GM21528 (cell line): ENCODE measurements around the gene TCF3.

Experiments used
- ATAC-seq: cut with Tn5 transposase; IDR thresholded peaks from one replicate; pipeline ENCODE4 v1.9.1; 2021; ENCODE audit warnings: mild to moderate bottlenecking, moderate library complexity; ENCODE audit not compliant: unreplicated experiment, low FRiP score

Gene TCF3

DNA sequence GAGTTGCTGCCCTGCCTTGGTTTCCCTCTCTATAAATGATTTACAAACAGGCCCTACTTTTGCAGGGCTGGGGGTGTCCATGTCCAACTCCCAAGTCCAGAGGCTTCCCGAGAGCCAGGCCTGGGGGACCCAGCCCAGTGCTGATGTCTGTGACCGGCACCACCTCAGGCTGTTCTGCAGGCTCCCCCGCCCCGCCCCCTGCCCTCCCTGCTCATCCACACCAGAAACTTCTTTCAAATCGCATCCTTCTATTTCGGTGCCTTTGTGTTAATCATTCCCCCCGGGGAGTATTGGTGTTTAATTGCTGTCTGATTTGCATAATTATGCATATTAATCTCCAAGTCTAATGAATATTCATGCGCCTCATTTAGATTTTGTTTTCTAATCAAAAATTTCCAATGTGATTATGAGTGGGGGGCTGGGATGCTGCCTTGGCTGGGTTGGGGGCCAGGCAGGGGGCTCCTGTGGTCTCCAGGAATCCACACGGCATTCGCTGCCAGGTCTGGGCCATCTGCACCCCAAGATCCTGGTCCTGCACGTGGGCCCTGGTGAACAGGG lies 19.1 kb downstream of the TCF3 start:
- ATAC-seq: no peak

DNA sequence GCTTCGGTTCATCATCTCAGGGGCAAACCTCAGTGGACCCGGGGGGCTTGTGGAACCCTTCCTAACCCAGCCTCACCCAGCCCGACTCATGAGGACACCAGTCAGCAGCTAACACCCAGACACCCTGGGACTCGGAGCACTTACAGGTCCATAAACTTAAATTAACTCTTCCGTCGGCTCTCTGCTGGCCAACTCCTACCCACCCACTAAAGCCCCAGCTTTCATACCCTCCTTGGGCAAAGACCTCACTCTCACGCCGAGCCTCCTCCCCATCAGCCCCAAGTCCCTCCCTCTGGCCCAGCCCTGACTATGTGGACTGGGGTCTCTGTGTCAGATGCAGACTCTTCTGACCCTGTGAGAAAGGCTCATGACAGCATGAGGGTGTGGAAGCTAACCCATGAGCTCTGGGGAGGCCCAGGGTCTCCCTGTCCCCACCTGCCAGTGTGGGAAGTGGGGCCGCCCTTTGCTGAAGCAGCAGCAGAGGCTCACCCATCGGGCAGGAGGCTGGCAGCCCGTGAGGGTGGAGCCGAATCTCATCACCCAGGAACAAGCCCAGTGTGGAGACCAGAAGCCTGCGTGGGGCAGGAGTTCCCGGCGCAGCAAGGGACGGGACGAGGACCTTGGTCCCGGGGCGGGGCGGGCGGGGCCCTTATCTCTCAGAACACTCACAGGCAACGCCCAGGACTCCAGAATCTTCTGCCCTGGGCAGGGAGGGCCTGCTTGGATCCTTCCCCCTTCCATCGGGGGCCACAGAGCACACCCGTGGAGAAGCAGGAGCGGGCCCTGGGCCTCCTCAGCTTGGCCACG lies 19.8 kb downstream of the TCF3 start:
- ATAC-seq: no peak

- no peak for ATAC-seq
These were observed 20.8 kb downstream of the TCF3 start for GRCh38 chr19:1631557-1632100.

GRCh38 chr19:1630811-1631210 lies 21.6 kb downstream of the TCF3 start:
- no peak for ATAC-seq

GRCh38 chr19:1630012-1630411 lies 22.4 kb downstream of the TCF3 start:
- ATAC-seq: no peak

GRCh38 chr19:1629256-1629808 lies 23.1 kb downstream of the TCF3 start:
- no peak for ATAC-seq

DNA sequence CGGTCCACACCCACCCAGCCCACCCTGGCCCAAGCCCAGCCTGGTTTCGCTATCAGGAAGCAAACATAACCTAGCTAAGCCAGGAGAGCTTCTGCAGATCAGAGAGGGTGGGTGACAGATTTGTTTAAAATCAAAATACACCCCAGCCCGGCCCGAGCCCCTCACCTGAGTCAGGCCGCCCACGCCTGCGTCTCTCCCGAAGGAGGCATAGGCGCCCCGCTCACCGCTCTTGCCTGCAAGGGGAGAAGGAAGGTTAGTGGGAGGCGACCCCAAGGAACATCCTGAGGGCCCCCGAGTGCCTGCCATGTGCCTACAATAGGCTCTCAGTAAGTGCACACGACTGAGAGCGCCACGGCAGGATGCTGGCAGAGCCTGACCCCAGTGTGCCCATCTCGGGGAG lies 25.2 kb downstream of the TCF3 start:
- ATAC-seq: no peak

DNA sequence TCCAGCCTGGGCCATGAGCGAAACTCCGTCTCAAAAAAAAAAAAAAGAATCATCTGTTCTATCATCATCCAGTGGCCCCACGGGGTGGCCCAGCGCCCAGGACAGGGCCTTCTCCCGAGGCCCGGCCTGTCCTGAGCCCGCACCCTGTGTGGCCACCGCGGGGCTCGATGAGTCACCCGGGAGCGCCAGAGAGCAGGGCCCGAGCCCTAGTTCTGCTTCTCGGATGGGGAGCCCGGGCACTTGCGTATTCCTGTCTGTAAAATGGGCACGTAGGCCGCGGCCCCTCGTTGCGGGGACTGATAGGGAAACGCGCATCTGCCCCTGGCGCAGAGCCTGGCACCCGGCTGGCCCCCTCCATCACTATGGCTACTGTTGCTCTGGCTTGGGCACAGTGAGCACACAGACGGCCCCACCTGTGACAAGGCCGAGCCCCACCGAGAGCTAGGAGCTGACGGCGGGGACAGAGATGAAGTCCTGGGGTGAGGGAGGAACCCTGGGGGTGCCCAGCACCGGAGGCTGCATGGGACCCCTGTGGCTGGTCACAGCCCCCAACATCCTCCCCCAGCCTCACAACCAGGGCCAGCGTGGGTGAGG lies 25.9 kb downstream of the TCF3 start:
- ATAC-seq: no peak

- no peak for ATAC-seq
These were observed 28.0 kb downstream of the TCF3 start for GRCh38 chr19:1624458-1624857.

GRCh38 chr19:1622541-1622940 lies 29.9 kb downstream of the TCF3 start:
- ATAC-seq: no peak

DNA sequence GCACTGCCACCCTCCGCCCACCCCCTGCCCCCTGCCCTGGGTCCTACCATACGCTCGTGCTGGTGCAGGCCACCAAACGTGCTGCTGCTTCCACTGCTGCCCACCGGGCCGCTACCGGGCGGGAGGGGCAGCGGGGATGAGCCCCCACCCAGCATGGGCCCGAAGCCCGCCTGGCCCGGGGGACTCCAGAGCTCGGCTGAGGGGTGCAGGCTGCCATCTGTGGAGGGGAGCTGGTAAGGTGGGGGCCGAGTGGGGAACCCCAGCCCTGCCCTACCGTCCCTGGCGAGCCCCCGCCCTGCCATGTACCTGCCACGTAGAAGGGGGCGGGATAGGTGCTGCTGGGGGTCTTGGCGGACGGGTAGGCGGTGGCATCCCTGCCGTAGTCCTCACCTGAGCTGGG lies 30.4 kb downstream of the TCF3 start:
- no peak for ATAC-seq

DNA sequence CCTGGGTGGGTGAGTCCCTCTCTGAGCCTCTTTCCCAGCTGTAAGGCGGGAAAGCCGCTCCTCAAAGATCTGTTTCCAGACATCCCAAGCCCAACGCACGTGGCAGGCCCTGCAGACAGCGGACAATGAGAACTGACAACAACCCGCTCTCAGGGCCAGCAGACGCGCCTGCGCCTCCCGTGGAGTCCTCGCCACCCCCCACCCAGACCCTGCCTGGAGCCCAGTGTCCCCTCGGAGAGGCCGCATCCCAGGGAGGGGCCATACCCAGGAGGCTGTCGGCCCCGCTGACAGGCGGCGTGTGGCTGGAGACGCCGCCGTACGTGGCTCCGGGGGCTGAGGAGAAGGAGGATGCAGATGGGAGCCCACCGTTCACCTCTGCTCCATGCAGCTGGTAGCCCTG lies 30.8 kb downstream of the TCF3 start:
- ATAC-seq: no peak

- no peak for ATAC-seq
These were observed 31.4 kb downstream of the TCF3 start for GRCh38 chr19:1621021-1621420.

GRCh38 chr19:1620502-1620901 lies 31.9 kb downstream of the TCF3 start:
- no peak for ATAC-seq

DNA sequence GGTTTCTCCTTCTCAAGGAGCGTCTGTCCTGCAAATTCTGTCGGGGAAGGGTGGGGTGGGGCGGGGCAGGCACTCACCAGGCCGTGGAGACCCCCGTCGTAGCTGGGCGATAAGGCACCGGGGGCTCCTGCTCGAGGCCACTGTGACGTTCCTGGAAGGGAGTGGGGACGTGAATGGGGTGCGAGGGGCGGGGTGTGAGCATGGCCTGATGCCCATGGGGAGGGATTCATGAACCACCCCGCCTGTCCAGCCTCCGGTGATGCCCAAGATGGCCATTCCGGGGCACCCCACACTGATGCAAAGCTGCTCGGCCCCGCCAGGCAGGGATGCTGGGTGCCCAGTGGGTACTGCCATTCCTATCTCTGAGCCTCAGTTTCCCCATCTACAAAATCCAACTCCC lies 32.7 kb downstream of the TCF3 start:
- ATAC-seq: no peak

DNA sequence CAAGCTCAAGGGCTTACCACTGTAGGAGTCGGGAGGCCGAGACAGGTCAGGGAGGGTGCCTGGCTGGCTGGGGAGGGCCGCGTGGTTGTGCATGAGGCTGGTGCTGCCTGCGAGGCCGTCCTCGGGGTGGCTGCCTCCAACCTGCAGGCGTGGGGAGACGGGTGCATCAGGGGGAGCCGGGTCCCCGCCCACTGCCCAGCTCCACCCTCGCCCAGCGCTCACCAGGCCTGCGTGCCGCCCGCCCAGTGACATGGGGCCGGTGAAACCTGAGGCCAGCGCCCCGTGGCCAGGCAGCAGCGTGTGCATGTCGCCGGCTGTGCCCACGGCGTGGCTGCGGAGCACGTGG lies 33.3 kb downstream of the TCF3 start:
- ATAC-seq: no peak

DNA sequence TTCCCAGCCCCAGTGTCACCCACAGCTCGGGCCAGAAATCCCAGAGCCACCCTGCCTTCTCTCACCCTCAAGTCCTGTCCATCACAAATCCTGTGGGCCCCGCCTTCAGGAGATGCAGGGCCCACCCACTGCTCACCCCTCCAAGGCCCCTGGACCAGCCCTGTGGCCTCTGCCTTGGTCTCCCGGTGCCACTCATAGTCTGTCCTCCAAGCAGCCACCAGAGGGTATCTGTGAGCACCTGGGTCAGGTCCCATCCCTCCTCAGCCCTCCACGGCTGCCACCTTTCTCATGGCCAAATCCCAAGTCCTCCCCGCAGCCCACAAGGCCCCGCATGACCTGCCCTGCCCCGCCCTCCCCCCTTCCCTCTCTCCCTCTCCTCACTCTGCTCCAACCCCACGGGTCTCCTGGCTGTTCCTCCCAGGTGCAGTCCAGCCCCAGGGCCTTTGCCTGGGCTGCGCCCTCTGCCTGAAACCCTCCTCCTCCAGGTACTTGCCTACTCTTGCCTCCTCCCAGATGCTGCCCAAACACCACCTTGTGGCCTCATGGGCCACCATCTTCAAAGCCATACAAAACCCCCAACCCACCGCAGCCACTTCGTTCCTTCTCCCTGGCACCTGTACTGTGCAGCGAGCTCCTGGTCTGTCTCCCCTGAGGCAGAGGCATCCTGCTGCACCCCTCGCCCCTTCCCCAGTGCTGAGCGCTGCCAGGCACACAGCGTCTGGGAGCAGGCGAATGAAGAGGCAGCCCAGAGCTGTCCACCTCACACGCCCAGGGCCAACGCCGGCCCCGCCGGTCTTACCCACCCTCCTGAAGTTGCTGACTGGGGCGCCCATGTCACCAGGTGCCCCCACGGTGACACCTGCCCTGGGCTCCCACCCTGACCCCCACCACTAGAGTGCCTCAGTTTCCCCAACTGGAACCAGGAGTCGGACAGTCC lies 34.0 kb downstream of the TCF3 start:
- no peak for ATAC-seq

DNA sequence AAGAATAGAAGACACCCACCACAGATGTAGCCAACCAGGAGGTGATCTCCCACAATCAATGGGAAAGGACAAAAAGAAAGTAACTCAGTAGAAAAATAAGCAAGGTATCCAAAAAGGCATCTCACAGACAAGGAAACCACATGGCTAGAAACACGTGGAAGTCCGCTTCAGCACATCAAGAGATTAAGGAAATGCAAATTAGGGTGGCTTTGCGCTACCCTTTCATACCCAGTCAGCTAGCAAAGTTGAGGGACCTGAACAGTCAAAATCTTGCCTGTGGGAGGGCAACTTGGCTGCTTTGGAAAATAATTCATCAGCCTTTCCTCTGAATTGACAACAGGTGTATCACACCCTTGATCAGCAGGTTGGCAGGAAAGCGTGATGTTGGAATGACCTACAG lies 35.5 kb downstream of the TCF3 start:
- ATAC-seq: no peak

GRCh38 chr19:1616396-1616795 lies 36.0 kb downstream of the TCF3 start:
- no peak for ATAC-seq

DNA sequence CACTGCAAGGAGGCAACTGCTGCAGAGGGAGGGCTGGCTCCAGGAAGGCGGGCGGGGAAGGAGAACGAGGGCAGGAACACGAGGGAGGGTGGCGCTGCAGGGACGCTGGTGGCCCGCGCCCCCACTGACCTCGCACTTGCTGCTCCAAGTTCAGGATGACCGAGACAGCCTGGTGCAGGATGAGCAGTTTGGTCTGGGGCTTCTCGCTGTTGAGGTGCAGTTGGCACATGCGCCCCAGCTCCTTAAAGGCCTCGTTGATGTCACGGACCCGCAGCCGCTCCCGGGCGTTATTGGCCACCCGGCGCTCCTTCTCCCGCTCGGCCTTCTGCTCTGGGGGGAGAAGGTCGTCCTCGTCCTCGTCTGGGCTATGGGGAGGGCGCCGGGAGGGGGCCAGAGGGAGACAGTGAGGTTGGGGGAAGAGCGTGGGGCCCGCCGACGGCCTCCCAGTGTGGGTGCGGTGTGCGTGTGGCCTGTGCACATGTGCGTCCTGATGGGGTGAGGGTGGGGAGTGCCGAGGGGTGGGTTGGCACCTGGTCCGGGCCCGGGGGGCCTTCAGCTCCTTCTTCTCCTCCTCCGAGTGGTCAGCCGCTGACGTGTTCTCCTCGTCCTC lies 37.2 kb downstream of the TCF3 start:
- no peak for ATAC-seq
